NT2/D1 (cell line): ENCODE measurements around the gene SYNGR1.

ENCODE experiments used
- SUZ12 ChIP-seq: IDR thresholded peaks from 2 replicates; pipeline ENCODE4 v1.6.1; 2011; ENCODE audit not compliant: insufficient read length, insufficient read depth; ENCODE audit errors: extremely low read depth
- YY1 ChIP-seq: IDR thresholded peaks from 2 replicates; pipeline ENCODE4 v1.6.1; 2011; ENCODE audit not compliant: insufficient read length, insufficient read depth

- TF ChIP-seq SUZ12: no peak
- TF ChIP-seq YY1: no peak
These were observed 51.5 kb downstream of the SYNGR1 start for GRCh38 chr22:39401301-39401631.
